Measurements from ENCODE around the gene COPZ2.

Gene COPZ2

DNA sequence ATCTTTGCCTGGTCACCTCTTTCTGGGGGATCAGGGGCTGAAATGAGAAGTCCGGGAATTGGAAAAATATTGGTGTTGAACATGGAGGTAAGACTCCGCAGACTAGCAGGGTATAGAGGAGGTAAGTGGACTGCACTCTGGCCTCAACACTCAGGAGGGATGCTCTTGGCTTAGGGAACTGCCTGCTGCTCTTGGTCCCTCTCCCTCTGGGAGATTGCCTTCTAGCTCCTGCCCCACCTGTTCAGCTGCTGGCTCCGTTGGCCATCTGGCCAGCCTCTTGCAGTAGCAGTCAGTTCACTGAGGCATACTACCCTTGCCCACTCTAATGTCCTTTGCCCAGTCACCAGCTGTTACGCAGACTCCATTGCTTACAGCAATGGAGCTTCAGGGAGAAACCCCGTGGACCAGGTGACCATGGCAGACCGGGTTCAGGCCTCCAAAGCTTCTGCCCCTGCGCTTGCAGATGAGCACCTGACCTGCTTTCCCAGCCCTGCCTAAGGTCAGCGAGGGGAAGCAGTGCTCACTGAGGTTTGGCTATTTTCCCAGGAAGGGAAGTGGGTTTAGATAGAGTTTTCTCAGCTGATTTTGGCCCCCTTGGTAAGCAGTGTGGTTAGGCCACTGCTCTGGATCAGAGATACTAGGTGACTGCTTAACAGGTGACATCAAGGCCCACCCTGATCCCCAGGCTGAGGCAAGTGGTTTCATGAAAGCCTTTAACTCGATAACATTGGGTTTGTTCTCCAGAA is 54.8 kb downstream of the COPZ2 start:
- FAIRE-seq = no peak

DNA sequence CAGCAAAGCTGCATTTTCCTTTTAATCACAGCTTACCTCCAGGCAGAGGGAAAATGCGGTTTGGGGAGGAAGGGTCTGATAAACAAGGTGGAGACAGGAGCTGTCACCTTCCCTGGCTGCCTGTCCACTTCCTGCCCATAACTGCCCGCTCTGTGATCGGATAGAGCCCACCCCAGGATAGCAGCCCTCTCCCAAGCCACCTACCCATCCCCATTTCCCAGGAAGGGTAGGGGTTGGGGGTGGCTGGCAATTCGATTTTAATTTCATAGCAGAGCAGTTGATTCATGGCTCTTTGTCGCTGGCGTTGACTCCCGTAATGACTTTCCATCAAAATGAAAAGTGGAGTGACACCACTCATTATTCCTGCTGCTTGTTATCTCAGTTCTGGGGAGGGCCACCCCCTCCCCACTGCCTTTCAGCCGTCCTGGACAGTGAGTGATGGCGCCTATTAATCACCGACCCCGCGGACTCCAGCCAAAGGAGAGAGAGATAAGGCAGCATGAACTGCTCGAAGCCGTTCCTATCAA is 55.4 kb downstream of the COPZ2 start:
- FAIRE-seq = no peak

DNA sequence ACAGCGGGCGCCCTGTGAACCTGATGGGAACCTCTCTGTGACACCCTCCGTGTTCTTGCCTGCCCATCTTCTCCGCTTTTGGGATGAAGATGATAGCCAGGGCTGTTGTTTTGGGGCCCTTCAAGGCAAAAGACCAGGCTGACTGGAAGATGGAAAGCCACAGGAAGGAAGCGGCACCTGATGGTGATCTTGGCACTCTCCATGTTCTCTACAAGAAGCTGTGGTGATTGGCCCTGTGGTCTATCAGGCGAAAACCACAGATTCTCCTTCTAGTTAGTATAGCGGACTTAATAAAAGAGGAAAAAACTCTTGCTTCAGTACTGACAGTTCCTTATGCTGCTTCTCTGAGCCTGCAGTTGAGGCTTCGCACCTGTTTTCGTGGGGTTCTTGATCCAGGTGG is 56.1 kb downstream of the COPZ2 start:
- FAIRE-seq = no peak

DNA sequence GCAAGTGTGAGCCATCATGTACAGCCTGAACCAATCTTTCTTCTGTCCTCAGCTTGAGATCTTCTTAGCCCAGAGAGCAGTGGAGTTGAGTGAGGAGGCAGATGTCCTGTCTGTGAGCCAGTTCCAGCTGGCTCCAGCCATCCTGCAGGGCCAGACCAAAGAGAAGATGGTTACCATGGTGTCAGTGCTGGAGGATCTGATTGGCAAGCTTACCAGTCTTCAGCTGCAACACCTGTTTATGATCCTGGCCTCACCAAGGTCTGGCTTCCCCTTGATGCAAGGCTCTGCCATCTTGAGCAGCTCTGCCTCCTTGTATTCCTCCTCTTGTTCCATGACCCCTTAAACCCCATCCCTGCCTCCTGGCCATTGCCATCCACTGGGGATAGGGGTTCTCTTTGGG is 57.1 kb downstream of the COPZ2 start:
- no peak for FAIRE-seq

DNA sequence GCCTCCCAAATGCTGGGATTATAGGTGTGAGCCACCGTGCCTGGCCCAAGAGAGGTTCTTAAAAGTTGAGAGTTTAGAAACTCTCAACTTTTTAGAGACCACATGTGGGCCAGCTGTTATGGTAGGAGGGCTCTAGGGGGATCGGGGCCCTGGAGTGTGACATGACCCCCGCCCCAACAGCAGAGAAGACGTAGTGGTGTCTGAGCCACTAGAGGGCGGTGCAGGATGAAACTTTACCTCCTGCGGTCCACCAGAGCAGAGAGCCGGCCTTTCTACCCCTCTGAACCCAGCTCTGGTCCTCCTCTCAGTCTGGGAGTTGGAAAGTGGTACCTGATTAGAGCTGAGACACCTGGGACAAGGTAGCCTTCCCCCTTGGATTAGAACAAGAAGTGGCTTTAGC is 59.3 kb downstream of the COPZ2 start:
- FAIRE-seq = no peak
